Calu3 (cell line): ENCODE results near the gene CELSR1. TPM values are rescaled to one million over a fixed set of nuclear protein-coding genes. Genes with fewer than 3 reads are reported as not detected.

Source experiments
- BruUV-seq: library from RNA; stranded (reverse); fragments of 400-500 nt; replicated peaks from 2 replicates; lab custom pipeline; 2021; lab: Mats Ljungman, UMichigan
- CTCF ChIA-PET: fragments of 300-600 bp; sonication (Branson Sonifier 250); formaldehyde crosslinking; loops from one replicate; lab custom pipeline; 2022; ENCODE audit warnings: antibody characterized with exemption; lab: Charles Lee
- DNase-seq: peaks from one replicate; pipeline ENCODE4 v3.0.0; 2022
- H3K27ac Mint-ChIP-seq: one replicate; pipeline ENCODE4 v1.8.0; 2022; ENCODE audit warnings: mixed read lengths; ENCODE audit not compliant: unreplicated experiment
- H3K27me3 Mint-ChIP-seq: one replicate; pipeline ENCODE4 v1.8.0; 2022; ENCODE audit warnings: mixed read lengths; ENCODE audit not compliant: unreplicated experiment
- H3K36me3 Mint-ChIP-seq: one replicate; pipeline ENCODE4 v1.8.0; 2022; ENCODE audit warnings: mild to moderate bottlenecking, moderate library complexity, mixed read lengths; ENCODE audit not compliant: insufficient read depth, unreplicated experiment
- H3K4me1 Mint-ChIP-seq: one replicate; pipeline ENCODE4 v1.8.0; 2022; ENCODE audit warnings: mild to moderate bottlenecking, low read depth, mixed read lengths; ENCODE audit not compliant: unreplicated experiment
- H3K4me3 Mint-ChIP-seq: one replicate; pipeline ENCODE4 v1.8.0; 2022; ENCODE audit warnings: mild to moderate bottlenecking, low read depth, moderate library complexity, mixed read lengths; ENCODE audit not compliant: unreplicated experiment
- H3K9me3 Mint-ChIP-seq: one replicate; pipeline ENCODE4 v1.8.0; 2022; ENCODE audit warnings: low read depth, mixed read lengths; ENCODE audit not compliant: unreplicated experiment
- intact Hi-C: fragments of 100-400 bp; cut with micrococcal nuclease; formaldehyde crosslinking; loops from one replicate; pipeline ENCODE4 v1.10.0; 2022; ENCODE audit not compliant: unreplicated experiment
- total RNA-seq: library from RNA; stranded (reverse); gene quantifications from 2 replicates; pipeline ENCODE4 v1.2.3, GENCODE V29; 2022
- TF ChIP-seq, protein P1 (sequence below): fragments of 200-600 bp; IDR thresholded peaks from one replicate; pipeline ENCODE4 v1.8.0; 2022; ENCODE audit warnings: antibody characterized with exemption; ENCODE audit not compliant: unreplicated experiment

The CELSR1 gene
- total RNA-seq, 1 experiment from 2014 or later: 45.5 TPM

DNA sequence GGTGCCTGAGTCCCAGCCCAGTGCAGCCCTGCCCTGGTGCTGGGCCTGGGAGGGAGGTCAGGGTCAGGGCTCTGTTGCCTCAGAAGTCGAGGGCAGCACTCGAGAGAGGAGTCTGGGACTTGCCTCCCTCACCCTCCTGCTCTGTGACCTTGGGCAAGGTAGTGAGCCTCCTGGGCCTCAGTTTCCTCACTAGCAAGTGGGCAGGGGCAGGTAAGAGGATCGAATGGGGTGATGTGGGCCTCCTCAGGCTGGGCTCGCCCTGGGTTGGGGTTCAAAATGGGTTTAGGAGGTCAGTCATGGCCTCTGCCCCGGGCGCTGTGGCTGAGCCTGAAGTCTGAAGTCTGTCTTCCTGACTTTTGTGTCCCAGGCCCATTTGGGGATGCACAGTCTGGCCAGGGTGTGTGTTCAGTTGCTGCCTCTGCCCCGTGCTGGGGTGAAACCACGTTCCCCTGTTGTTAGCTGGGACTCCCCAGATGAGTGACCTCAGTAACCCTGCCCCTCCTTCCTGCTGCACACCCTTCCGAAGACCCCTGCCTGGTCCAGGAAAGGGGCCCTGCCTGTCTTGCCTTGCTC, 40.9 kb upstream of the CELSR1 start:
- BruUV-seq: no TSS peak
- TF ChIP-seq, protein P1, sequence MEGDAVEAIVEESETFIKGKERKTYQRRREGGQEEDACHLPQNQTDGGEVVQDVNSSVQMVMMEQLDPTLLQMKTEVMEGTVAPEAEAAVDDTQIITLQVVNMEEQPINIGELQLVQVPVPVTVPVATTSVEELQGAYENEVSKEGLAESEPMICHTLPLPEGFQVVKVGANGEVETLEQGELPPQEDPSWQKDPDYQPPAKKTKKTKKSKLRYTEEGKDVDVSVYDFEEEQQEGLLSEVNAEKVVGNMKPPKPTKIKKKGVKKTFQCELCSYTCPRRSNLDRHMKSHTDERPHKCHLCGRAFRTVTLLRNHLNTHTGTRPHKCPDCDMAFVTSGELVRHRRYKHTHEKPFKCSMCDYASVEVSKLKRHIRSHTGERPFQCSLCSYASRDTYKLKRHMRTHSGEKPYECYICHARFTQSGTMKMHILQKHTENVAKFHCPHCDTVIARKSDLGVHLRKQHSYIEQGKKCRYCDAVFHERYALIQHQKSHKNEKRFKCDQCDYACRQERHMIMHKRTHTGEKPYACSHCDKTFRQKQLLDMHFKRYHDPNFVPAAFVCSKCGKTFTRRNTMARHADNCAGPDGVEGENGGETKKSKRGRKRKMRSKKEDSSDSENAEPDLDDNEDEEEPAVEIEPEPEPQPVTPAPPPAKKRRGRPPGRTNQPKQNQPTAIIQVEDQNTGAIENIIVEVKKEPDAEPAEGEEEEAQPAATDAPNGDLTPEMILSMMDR: no peak
- Mint-ChIP-seq H3K4me3 (peak overlapping the region; percentile 87), H3K4me1 (peaks cover 58% of the 10 kb centered on the region), H3K36me3 (peaks cover 47% of the 10 kb centered on the region), H3K27me3 (no peaks in the 10 kb centered on the region), H3K9me3 (no peaks in the 10 kb centered on the region), H3K27ac (no peak overlapping the region)
- intact Hi-C loops: no loop called here
- DNase-seq: no peak
- CTCF ChIA-PET: no interaction called here

DNA sequence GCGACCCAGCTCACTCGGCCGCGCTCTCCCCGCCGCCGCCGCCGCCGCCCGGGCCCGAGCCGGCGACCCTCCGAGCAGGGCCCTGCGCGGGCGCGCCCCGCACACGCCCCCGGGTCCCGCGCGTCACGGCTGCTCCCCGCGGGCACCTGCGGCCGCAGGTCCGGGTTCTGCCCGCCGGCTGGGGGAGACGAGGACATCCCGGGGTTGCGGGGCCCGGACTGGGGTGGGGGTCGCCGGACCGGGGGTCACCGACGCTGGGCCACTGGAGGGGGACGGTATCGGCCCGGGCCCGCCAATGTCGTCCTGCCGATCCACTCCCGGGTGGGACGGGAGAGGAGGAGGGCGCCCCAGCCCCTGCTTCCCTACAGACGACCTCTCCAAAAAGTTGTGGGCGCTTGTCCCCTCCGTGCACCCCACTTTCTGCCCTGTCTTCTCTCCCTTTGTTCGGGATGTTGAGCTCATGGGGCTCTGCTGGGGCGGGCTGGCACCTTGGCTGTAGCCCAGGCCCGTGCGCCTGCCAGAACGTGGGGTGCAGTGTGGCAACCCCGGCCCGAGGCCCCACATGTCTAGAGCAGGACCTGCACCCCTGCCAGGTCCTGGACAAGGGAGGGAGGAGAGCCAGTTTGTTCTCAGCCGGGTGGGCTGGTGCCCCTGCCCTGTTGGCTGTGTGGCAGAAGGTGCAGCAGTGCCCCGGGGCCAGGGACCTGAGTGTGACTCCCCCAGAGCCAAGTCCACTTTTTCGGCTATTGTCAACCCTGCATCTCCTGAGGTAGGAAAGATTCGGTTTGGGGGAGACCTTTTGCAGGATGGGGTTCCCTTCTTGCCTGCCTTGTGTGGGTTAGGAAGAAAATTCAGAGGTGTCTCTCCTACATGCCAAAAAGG, 40.2 kb upstream of the CELSR1 start:
- H3K9me3 Mint-ChIP-seq: no peaks in the 10 kb centered on the region
- peak overlapping the region; percentile 73 for H3K27ac Mint-ChIP-seq
- CTCF ChIA-PET: no interaction called here
- peaks cover 58% of the 10 kb centered on the region for H3K4me1 Mint-ChIP-seq
- no peak for DNase-seq
- peak overlapping the region; percentile 87 for H3K4me3 Mint-ChIP-seq
- H3K36me3 Mint-ChIP-seq: peaks cover 47% of the 10 kb centered on the region
- intact Hi-C loops: no loop called here
- TF ChIP-seq, protein P1: no peak
- BruUV-seq: TSS peak; percentile 12
- no peaks in the 10 kb centered on the region for H3K27me3 Mint-ChIP-seq

DNA sequence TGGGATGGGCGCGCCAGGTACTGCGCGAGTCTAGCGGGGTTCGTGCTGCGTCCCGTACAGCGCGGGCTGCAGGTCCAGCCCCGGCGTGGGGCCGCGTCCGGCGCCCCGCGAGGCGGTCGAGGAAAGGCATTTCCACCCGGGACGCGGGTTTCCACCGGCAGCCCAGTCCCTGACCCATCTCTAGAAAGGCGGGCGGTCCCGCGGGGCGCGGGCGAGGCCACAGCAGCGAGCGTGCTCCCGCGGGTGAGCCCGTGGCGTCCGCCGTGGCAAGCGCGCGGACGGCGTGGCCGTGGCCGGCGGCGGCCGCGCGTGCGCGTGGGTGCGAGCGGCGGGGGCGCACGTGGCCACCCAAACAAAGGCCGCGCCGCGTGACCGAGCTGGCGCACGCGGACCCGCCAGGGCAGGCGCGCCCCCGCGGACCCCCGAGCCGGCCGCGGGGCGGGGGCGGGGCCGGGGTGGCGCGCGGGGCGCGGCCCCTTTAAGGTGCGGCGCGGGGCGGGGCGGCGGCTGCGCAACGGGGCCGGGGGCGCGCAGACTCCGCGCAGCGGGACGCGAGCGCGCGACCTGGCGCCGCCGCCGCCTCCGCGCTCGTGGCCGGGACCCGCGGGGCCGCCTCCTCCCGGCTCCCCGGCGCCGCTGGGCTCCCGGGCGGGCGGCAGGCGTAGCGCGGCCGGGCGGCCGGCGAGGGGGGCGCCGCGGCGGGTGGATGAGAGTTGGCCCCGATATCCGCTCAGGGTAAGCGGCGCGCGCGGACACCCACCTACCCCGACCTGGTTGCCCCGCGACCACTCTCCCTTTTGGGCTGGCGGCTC, 39.3 kb upstream of the CELSR1 start:
- intact Hi-C loops: no loop called here
- Mint-ChIP-seq H3K4me3 (peak overlapping the region; percentile 42), H3K27ac (peak overlapping the region; percentile 82), H3K36me3 (peaks cover 47% of the 10 kb centered on the region), H3K9me3 (peaks cover 3% of the 10 kb centered on the region), H3K4me1 (peaks cover 58% of the 10 kb centered on the region), H3K27me3 (no peaks in the 10 kb centered on the region)
- BruUV-seq: no TSS peak
- peak; percentile 70 for DNase-seq
- TF ChIP-seq, protein P1: no peak
- CTCF ChIA-PET: no interaction called here

DNA sequence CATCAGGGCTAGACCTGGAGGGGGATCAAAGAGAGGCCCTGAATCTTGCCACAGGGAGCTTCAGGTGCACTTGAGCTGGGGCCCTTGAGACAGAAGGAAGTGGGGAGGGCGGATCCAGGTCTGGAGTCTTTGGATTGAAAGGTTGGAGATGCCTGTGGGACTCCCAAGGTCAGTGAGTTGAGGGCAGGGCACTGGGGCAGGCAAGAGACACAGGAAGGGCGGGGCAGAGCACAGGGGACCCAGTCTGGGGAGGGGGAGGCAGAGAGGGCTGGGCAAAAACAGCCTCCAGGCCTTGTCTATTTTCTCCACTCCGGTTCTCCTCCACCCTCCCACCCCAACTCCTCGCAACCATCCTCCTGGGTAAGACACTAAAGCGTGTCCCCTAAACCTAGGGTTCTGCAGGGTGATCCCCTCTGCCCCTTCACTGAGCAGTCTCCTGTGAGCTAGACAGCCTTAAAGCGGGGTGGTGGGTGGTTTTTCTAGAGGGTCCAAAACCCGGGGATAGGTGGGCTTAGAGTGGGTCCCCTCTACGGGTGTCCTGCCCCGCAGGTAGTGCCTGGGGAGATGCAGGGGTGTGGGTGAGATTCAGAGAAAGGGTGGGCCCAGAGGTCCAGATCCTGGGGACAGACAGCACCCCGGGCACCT, 38.6 kb upstream of the CELSR1 start:
- intact Hi-C loops: no loop called here
- Mint-ChIP-seq H3K27me3 (no peaks in the 10 kb centered on the region), H3K27ac (peak overlapping the region; percentile 82), H3K4me3 (peak overlapping the region; percentile 42), H3K4me1 (peaks cover 52% of the 10 kb centered on the region), H3K9me3 (peaks cover 3% of the 10 kb centered on the region), H3K36me3 (peaks cover 47% of the 10 kb centered on the region)
- BruUV-seq: no TSS peak
- CTCF ChIA-PET: interaction anchor here (1.1 to 1.7 kb wide), 2 partner anchors 12 to 33 kb away, joined by 4 to 20 read pairs; no protein-coding TSS in a partner anchor
- TF ChIP-seq, protein P1: no peak
- DNase-seq: no peak
